IMR-90 (cell line): ENCODE results near the gene TACC3. TPM values are rescaled to one million over a fixed set of nuclear protein-coding genes. Genes with fewer than 3 reads are reported as not detected.

Experiments
- ATAC-seq: fragments of 200-7000 bp; cut with Tn5 transposase; 2 replicates; pipeline ENCODE4 v1.9.1; 2020; ENCODE audit warnings: low read depth, mild to moderate bottlenecking, moderate library complexity
- BruUV-seq: library from RNA; stranded (reverse); fragments of 400-500 nt; replicated peaks from 2 replicates; lab custom pipeline; 2021; lab: Mats Ljungman, UMichigan
- CTCF ChIA-PET: fragments of 300-600 bp; formaldehyde crosslinking; extraction: SDS; loops from one replicate; lab custom pipeline; 2021; ENCODE audit warnings: antibody characterized with exemption; lab: Yijun Ruan, JAX
- POLR2A ChIA-PET: fragments of 300-600 bp; sonication (Branson Sonifier 250); formaldehyde crosslinking; loops from one replicate; lab custom pipeline; 2022; ENCODE audit warnings: antibody characterized with exemption; ENCODE audit not compliant: unreplicated experiment; lab: Charles Lee
- DNase-seq: peaks from one replicate; pipeline ENCODE4 v3.0.0; 2013
- H2AFZ ChIP-seq: replicated peaks from 2 replicates; pipeline ENCODE3; 2013; ENCODE audit warnings: low read length, mild to moderate bottlenecking; ENCODE audit not compliant: poor library complexity
- H2AK5ac ChIP-seq: 2 replicates; pipeline ENCODE4 v1.6.1; 2013; ENCODE audit warnings: low read depth, low read length, inconsistent platforms
- H2AK9ac ChIP-seq: replicated peaks from 2 replicates; pipeline ENCODE3; 2013; ENCODE audit warnings: mild to moderate bottlenecking, low read depth, low read length, moderate library complexity; ENCODE audit not compliant: poor library complexity
- H2BK120ac ChIP-seq: 2 replicates; pipeline ENCODE4 v1.6.1; 2013; ENCODE audit warnings: low read depth, low read length, inconsistent platforms
- H2BK15ac ChIP-seq: 3 replicates; pipeline ENCODE4 v1.6.1; 2013; ENCODE audit warnings: low read depth, low read length, inconsistent platforms
- H2BK20ac ChIP-seq: 2 replicates; pipeline ENCODE4 v1.6.1; 2013; ENCODE audit warnings: low read depth, mild to moderate bottlenecking, inconsistent platforms, low read length, moderate library complexity
- H2BK5ac ChIP-seq: 2 replicates; pipeline ENCODE4 v1.6.1; 2013; ENCODE audit warnings: mild to moderate bottlenecking, low read depth, low read length, inconsistent platforms; ENCODE audit not compliant: poor library complexity, severe bottlenecking
- H3K14ac ChIP-seq: replicated peaks from 2 replicates; pipeline ENCODE4 v1.6.1; 2013; ENCODE audit warnings: low read depth, low read length, inconsistent platforms
- H3K18ac ChIP-seq: 2 replicates; pipeline ENCODE4 v1.6.1; 2013; ENCODE audit warnings: low read depth, low read length, control low read depth
- H3K23ac ChIP-seq: 2 replicates; pipeline ENCODE4 v1.6.1; 2013; ENCODE audit warnings: low read depth, low read length, inconsistent platforms
- H3K27ac ChIP-seq: 2 replicates; pipeline ENCODE4 v1.5.1; 2013; ENCODE audit warnings: mild to moderate bottlenecking, control low read depth, low read length; ENCODE audit not compliant: insufficient read depth
- H3K27me3 ChIP-seq: 2 replicates; pipeline ENCODE4 v1.6.1; 2013; ENCODE audit warnings: low read length; ENCODE audit not compliant: control insufficient read depth, insufficient read depth
- H3K36me3 ChIP-seq: 2 replicates; pipeline ENCODE4 v1.6.1; 2013; ENCODE audit warnings: low read length, mixed read lengths; ENCODE audit not compliant: control insufficient read depth, insufficient read depth
- H3K4ac ChIP-seq: 2 replicates; pipeline ENCODE4 v1.6.1; 2013; ENCODE audit warnings: low read depth, low read length, inconsistent platforms
- H3K4me1 ChIP-seq: 2 replicates; pipeline ENCODE4 v1.6.1; 2013; ENCODE audit warnings: low read length, mixed read lengths; ENCODE audit not compliant: control insufficient read depth, insufficient read depth
- H3K4me2 ChIP-seq: 2 replicates; pipeline ENCODE4 v1.6.1; 2013; ENCODE audit warnings: low read depth, mild to moderate bottlenecking, control low read depth, low read length, moderate library complexity
- H3K4me3 ChIP-seq: 2 replicates; pipeline ENCODE4 v1.5.1; 2013; ENCODE audit warnings: low read depth, mild to moderate bottlenecking, control low read depth, low read length, moderate library complexity; ENCODE audit not compliant: insufficient read depth
- H3K56ac ChIP-seq: 2 replicates; pipeline ENCODE4 v1.6.1; 2013; ENCODE audit warnings: low read length, inconsistent platforms; ENCODE audit not compliant: insufficient read depth; ENCODE audit errors: extremely low read depth
- H3K79me1 ChIP-seq, 2 experiments: 2 replicates each; pipeline ENCODE4 v1.6.1; 2013; ENCODE audit warnings: low read length in 2 of 2, inconsistent platforms in 1 of 2, low read depth in 1 of 2
- H3K9ac ChIP-seq: 2 replicates; pipeline ENCODE4 v1.6.1; 2013; ENCODE audit warnings: low read depth, low read length, control low read depth
- H3K9me1 ChIP-seq: 2 replicates; pipeline ENCODE4 v1.6.1; 2013; ENCODE audit warnings: low read length, inconsistent platforms; ENCODE audit not compliant: insufficient read depth
- H3K9me3 ChIP-seq: 2 replicates; pipeline ENCODE4 v1.6.1; 2013; ENCODE audit warnings: low read length; ENCODE audit not compliant: control insufficient read depth, insufficient read depth
- H4K20me1 ChIP-seq: 2 replicates; pipeline ENCODE4 v1.6.1; 2013; ENCODE audit warnings: low read length, inconsistent platforms; ENCODE audit not compliant: insufficient read depth
- H4K5ac ChIP-seq: 2 replicates; pipeline ENCODE4 v1.6.1; 2013; ENCODE audit warnings: mild to moderate bottlenecking, low read depth, low read length, control low read depth
- H4K8ac ChIP-seq, 2 experiments: 2 replicates each; pipeline ENCODE4 v1.6.1; 2013; ENCODE audit warnings: low read depth in 2 of 2, low read length in 2 of 2, control low read depth in 1 of 2, inconsistent platforms in 1 of 2
- H4K91ac ChIP-seq: 2 replicates; pipeline ENCODE4 v1.6.1; 2013; ENCODE audit warnings: low read depth, low read length, inconsistent platforms; ENCODE audit not compliant: insufficient read depth
- CHD1 ChIP-seq: IDR thresholded peaks from 2 replicates; pipeline ENCODE4 v1.6.1; 2012; ENCODE audit warnings: low read depth, low read length, improper control_type of control experiment
- FOS ChIP-seq: fragments of 150-350 bp; IDR thresholded peaks from 2 replicates; pipeline ENCODE4 v1.6.1; 2016; ENCODE audit warnings: low read depth, low read length
- MXI1 ChIP-seq: IDR thresholded peaks from 2 replicates; pipeline ENCODE4 v1.6.1; 2012; ENCODE audit warnings: low read depth, mild to moderate bottlenecking, low read length, moderate library complexity, borderline replicate concordance
- RCOR1 ChIP-seq: IDR thresholded peaks from 2 replicates; pipeline ENCODE4 v1.6.1; 2012; ENCODE audit warnings: mild to moderate bottlenecking, low read length, improper control_type of control experiment; ENCODE audit not compliant: insufficient replicate concordance
- RFX5 ChIP-seq: IDR thresholded peaks from 2 replicates; pipeline ENCODE4 v1.8.0; 2012; ENCODE audit warnings: low read depth, mild to moderate bottlenecking, low read length, moderate library complexity
- SMC3 ChIP-seq: fragments of 150-350 bp; IDR thresholded peaks from 2 replicates; pipeline ENCODE4 v1.6.1; 2016; ENCODE audit warnings: low read depth, mild to moderate bottlenecking, antibody characterized with exemption, low read length, moderate library complexity
- USF2 ChIP-seq: fragments of 150-350 bp; IDR thresholded peaks from 2 replicates; pipeline ENCODE4 v1.6.1; 2017; ENCODE audit warnings: mild to moderate bottlenecking, antibody characterized with exemption, low read length, low read depth
- WGBS, 2 experiments: methylation state at CpG; one replicate each; pipeline versions ENCODE4 v1.1.5 to v1.1.7; 2013; ENCODE audit warnings: missing lambda C conversion rate in 2 of 2; ENCODE audit not compliant: insufficient read length in 1 of 2; ENCODE audit errors: extremely low coverage in 2 of 2; 5-methylcytosine and 5-hydroxymethylcytosine counted together
- dilution Hi-C: fragments of 300-500 bp; cut with HindIII; formaldehyde crosslinking; loops from one replicate; pipeline ENCODE4 v1.14.3; 2018; ENCODE audit warnings: low sequenced_read_pairs; ENCODE audit not compliant: unreplicated experiment
- in situ Hi-C: fragments of 300-500 bp; cut with MboI; formaldehyde crosslinking; loops from 3 replicates; pipeline ENCODE4 v1.14.3; 2019; ENCODE audit warnings: low sequenced_read_pairs, inconsistent platforms, mixed read lengths
- intact Hi-C: fragments of 100-400 bp; cut with micrococcal nuclease; formaldehyde crosslinking; loops from 2 replicates; pipeline ENCODE4 v1.10.0; 2022
- polyA plus RNA-seq, 3 experiments: library from polyadenylated mRNA; depleted of rRNA; stranded (reverse); fragments of >200 nt; gene quantifications; 2 replicates each; pipeline ENCODE4 v1.2.3, GENCODE V29; 2012; ENCODE audit warnings: low replicate concordance in 1 of 3
- total RNA-seq: library from RNA; depleted of rRNA; stranded (reverse); fragments of >200 nt; gene quantifications from 2 replicates; pipeline ENCODE4 v1.2.3, GENCODE V29; 2012
- TF ChIP-seq, protein P1 (sequence below): fragments of 150-350 bp; IDR thresholded peaks from 2 replicates; pipeline ENCODE4 v1.6.1; 2016; ENCODE audit warnings: low read depth, mild to moderate bottlenecking, low read length, moderate library complexity, borderline replicate concordance

TACC3 gene
- total and polyA plus RNA-seq, 2 of the 4 experiments (the other 2 are of a cell fraction): 15.1 to 49.7 TPM

DNA sequence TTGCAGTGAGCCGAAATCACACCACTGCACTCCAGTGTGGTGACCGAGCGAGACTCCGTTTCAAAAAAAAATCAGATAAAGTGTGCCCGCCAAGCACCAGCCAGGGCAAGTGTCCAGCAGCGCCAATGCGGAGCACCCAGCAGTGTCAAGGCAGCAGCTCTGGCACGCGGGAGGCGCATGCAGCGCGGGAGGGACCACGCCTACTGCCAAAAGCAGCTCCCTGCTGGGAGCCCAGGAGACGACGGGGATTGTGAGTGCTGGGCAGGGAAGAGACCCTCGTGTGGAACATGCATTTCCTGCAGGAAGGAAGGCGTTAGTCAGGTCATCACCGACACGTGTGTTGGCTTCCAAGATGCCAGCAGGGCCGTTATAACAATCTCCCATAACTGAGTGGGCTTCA, 47.6 kb upstream of the TACC3 start:
- no TSS peak for BruUV-seq
- ATAC-seq: no peak

More for the DNA sequence above, 47.6 kb upstream of the TACC3 start:
- Histone ChIP-seq H3K23ac (no peak overlapping the region), H2BK15ac (no peak overlapping the region), H3K18ac (no peak overlapping the region), H3K14ac (no peak overlapping the region), H4K5ac (no peak overlapping the region), H2AK5ac (no peak overlapping the region), H3K4me1 (no peaks in the 10 kb centered on the region), H2BK120ac (no peak overlapping the region), H3K56ac (no peak overlapping the region), H2BK20ac (no peak overlapping the region), H3K36me3 (no peaks in the 10 kb centered on the region), H3K4me2 (no peak overlapping the region), H3K4me3 (no peak overlapping the region), H3K27ac (no peak overlapping the region), H4K20me1 (no peaks in the 10 kb centered on the region), H3K9me3 (no peaks in the 10 kb centered on the region), H3K9me1 (no peaks in the 10 kb centered on the region; the same call in 1 of the 2 replicates), H3K27me3 (no peaks in the 10 kb centered on the region), H2BK5ac (no peak overlapping the region), H3K9ac (no peak overlapping the region), H4K91ac (no peak overlapping the region), H2AFZ (no peak overlapping the region), H4K8ac (no peak overlapping the region), H3K4ac (no peak overlapping the region), H3K79me1 (no peaks in the 10 kb centered on the region), H2AK9ac (no peak overlapping the region)
- dilution Hi-C loops: no loop called here
- CTCF ChIA-PET: no interaction called here
- WGBS, 2 experiments: 87% methylated on average over 14 of the region's 20 CpGs; no CpG with 5 or more reads in 1 of the 2 experiments
- intact Hi-C loops: no loop called here
- DNase-seq: no peak
- in situ Hi-C loops: no loop called here
- TF ChIP-seq, protein P1, sequence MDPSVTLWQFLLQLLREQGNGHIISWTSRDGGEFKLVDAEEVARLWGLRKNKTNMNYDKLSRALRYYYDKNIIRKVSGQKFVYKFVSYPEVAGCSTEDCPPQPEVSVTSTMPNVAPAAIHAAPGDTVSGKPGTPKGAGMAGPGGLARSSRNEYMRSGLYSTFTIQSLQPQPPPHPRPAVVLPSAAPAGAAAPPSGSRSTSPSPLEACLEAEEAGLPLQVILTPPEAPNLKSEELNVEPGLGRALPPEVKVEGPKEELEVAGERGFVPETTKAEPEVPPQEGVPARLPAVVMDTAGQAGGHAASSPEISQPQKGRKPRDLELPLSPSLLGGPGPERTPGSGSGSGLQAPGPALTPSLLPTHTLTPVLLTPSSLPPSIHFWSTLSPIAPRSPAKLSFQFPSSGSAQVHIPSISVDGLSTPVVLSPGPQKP: no peak
- no peak for TF ChIP-seq FOS
- TF ChIP-seq RFX5: no peak
- TF ChIP-seq USF2: no peak
- no peak for TF ChIP-seq MXI1
- TF ChIP-seq CHD1: no peak
- no peak for TF ChIP-seq SMC3
- TF ChIP-seq RCOR1: no peak
- POLR2A ChIA-PET: no interaction called here
